H1 (cell line): ENCODE results near the gene CDYL. TPM values are rescaled to one million over a fixed set of nuclear protein-coding genes. Genes with fewer than 3 reads are reported as not detected.

Experiments
- CTCF ChIA-PET: fragments of 300-600 bp; sonication (Branson Sonifier 250); formaldehyde crosslinking; loops from one replicate; lab custom pipeline; 2021; ENCODE audit not compliant: partially characterized antibody; lab: Charles Lee
- POLR2A ChIA-PET: fragments of 300-600 bp; sonication (Branson Sonifier 250); formaldehyde crosslinking; loops from one replicate; lab custom pipeline; 2021; ENCODE audit warnings: inconsistent platforms; ENCODE audit not compliant: partially characterized antibody; lab: Charles Lee
- DNase-seq, 2 experiments: peaks; one replicate each; pipeline versions ENCODE4 v3.0.0 to v3.0.0-alpha.2; 2010 to 2022; ENCODE audit warnings: low spot score in 2 of 2, low read depth in 1 of 2, mixed read lengths in 1 of 2
- FAIRE-seq: peaks from 2 replicates; lab custom pipeline; 2011; peaks lifted over from hg19 to GRCh38; lab: Jason Lieb, UNC
- H2AFZ ChIP-seq: 2 replicates; pipeline ENCODE4 v1.8.1; 2012; ENCODE audit warnings: low read length, inconsistent platforms
- H2AK5ac ChIP-seq: 2 replicates; pipeline ENCODE4 v1.6.1; 2013; ENCODE audit warnings: low read depth, low read length
- H2BK120ac ChIP-seq: replicated peaks from 2 replicates; pipeline ENCODE3; 2013; ENCODE audit warnings: low read depth, low read length, inconsistent platforms
- H2BK12ac ChIP-seq: 2 replicates; pipeline ENCODE4 v1.6.1; 2013; ENCODE audit warnings: low read depth, low read length
- H2BK15ac ChIP-seq: 2 replicates; pipeline ENCODE4 v1.6.1; 2013; ENCODE audit warnings: low read length
- H2BK20ac ChIP-seq: 2 replicates; pipeline ENCODE4 v1.6.1; 2013; ENCODE audit warnings: low read length
- H2BK5ac ChIP-seq: 2 replicates; pipeline ENCODE4 v1.6.1; 2013; ENCODE audit warnings: low read depth, low read length
- H3K14ac ChIP-seq: 2 replicates; pipeline ENCODE4 v1.6.1; 2013; ENCODE audit warnings: inconsistent platforms; ENCODE audit not compliant: insufficient read length
- H3K18ac ChIP-seq: 2 replicates; pipeline ENCODE4 v1.6.1; 2013; ENCODE audit warnings: low read length; ENCODE audit errors: extremely low read depth
- H3K23ac ChIP-seq: 2 replicates; pipeline ENCODE4 v1.6.1; 2013; ENCODE audit warnings: inconsistent platforms; ENCODE audit not compliant: insufficient read length
- H3K23me2 ChIP-seq: 2 replicates; pipeline ENCODE4 v1.6.1; 2013; ENCODE audit warnings: low read depth, low read length
- H3K27ac ChIP-seq: 2 replicates; pipeline ENCODE4 v1.6.1; 2011; ENCODE audit warnings: low read depth, low read length, inconsistent platforms
- H3K27me3 ChIP-seq, 4 experiments: replicated peaks in 1 of 4; 1 replicate in 1 of 4; 2 replicates in 3 of 4; pipeline versions ENCODE4 v1.6.1 to v1.8.1; 2011 to 2013; ENCODE audit warnings: low read length in 3 of 4, mild to moderate bottlenecking in 3 of 4, inconsistent platforms in 2 of 4, mixed read lengths in 2 of 4, moderate library complexity in 1 of 4; ENCODE audit not compliant: control insufficient read depth in 3 of 4, insufficient read depth in 3 of 4; ENCODE audit errors: extremely low read depth in 1 of 4
- H3K36me3 ChIP-seq, 4 experiments: 2 replicates each; pipeline versions ENCODE4 v1.6.1 to v1.8.1; 2011 to 2013; ENCODE audit warnings: mild to moderate bottlenecking in 4 of 4, low read length in 3 of 4, moderate library complexity in 2 of 4, control low read depth in 1 of 4, inconsistent platforms in 1 of 4; ENCODE audit not compliant: insufficient read depth in 4 of 4, control insufficient read depth in 2 of 4
- H3K4ac ChIP-seq: replicated peaks from 2 replicates; pipeline ENCODE3; 2013; ENCODE audit warnings: low read length, low read depth, mixed read lengths, inconsistent platforms; ENCODE audit not compliant: insufficient read length
- H3K4me1 ChIP-seq, 4 experiments: replicated peaks in 1 of 4; 1 replicate in 1 of 4; 2 replicates in 3 of 4; pipeline versions ENCODE4 v1.6.1 to v1.8.1; 2011 to 2013; ENCODE audit warnings: low read length in 3 of 4, inconsistent platforms in 2 of 4, mixed read lengths in 1 of 4; ENCODE audit not compliant: insufficient read depth in 4 of 4, control insufficient read depth in 3 of 4
- H3K4me2 ChIP-seq, 2 experiments: 2 replicates each; pipeline versions ENCODE4 v1.6.1 to v1.8.1; 2011 to 2013; ENCODE audit warnings: low read depth in 2 of 2, low read length in 2 of 2, control low read depth in 1 of 2, inconsistent platforms in 1 of 2, mild to moderate bottlenecking in 1 of 2; ENCODE audit not compliant: insufficient read depth in 1 of 2
- H3K4me3 ChIP-seq, 4 experiments: fragments of 200-600, 300-600 bp in 1 of 4; sonication (generic), shearing (Covaris generic), sonication (Bioruptor Twin) in 1 of 4; 2 replicates each; pipeline versions ENCODE4 v1.5.1 to v1.8.1; 2011 to 2016; ENCODE audit warnings: low read length in 4 of 4, low read depth in 3 of 4, control low read depth in 2 of 4, inconsistent platforms in 2 of 4, mild to moderate bottlenecking in 2 of 4, mixed read lengths in 1 of 4, moderate library complexity in 1 of 4; ENCODE audit not compliant: insufficient read depth in 2 of 4; ENCODE audit errors: extremely low read depth in 1 of 4
- H3K56ac ChIP-seq: replicated peaks from 2 replicates; pipeline ENCODE3; 2013; ENCODE audit warnings: low read depth, mild to moderate bottlenecking, mixed read lengths, low read length, inconsistent platforms; ENCODE audit not compliant: insufficient read length
- H3K79me1 ChIP-seq: 2 replicates; pipeline ENCODE4 v1.6.1; 2013; ENCODE audit warnings: low read depth, low read length, control low read depth
- H3K79me2 ChIP-seq, 2 experiments: 2 replicates each; pipeline versions ENCODE4 v1.6.1 to v1.8.1; 2012 to 2013; ENCODE audit warnings: low read length in 2 of 2, mild to moderate bottlenecking in 2 of 2, inconsistent platforms in 1 of 2; ENCODE audit not compliant: insufficient read depth in 2 of 2, control insufficient read depth in 1 of 2
- H3K9ac ChIP-seq, 4 experiments: replicated peaks in 1 of 4; 1 replicate in 1 of 4; 2 replicates in 3 of 4; pipeline versions ENCODE4 v1.6.1 to v1.8.1; 2011 to 2013; ENCODE audit warnings: low read depth in 3 of 4, low read length in 3 of 4, control low read depth in 2 of 4, mild to moderate bottlenecking in 2 of 4, moderate library complexity in 2 of 4, inconsistent platforms in 1 of 4; ENCODE audit errors: extremely low read depth in 1 of 4
- H3K9me3 ChIP-seq, 2 experiments: 2 replicates each; pipeline versions ENCODE4 v1.6.1 to v1.8.1; 2012 to 2013; ENCODE audit warnings: mild to moderate bottlenecking in 2 of 2, moderate library complexity in 2 of 2, control low read depth in 1 of 2, inconsistent platforms in 1 of 2, low read depth in 1 of 2, low read length in 1 of 2, mixed read lengths in 1 of 2; ENCODE audit not compliant: insufficient read depth in 2 of 2
- H4K20me1 ChIP-seq, 2 experiments: replicated peaks in 1 of 2; 2 replicates each; pipeline versions ENCODE3 to v1.8.1; 2011 to 2013; ENCODE audit warnings: inconsistent platforms in 2 of 2, low read length in 2 of 2, mild to moderate bottlenecking in 1 of 2; ENCODE audit not compliant: insufficient read depth in 2 of 2, control insufficient read depth in 1 of 2
- H4K5ac ChIP-seq: 2 replicates; pipeline ENCODE4 v1.6.1; 2013; ENCODE audit warnings: low read length, low read depth, mixed read lengths, inconsistent platforms; ENCODE audit not compliant: insufficient read length
- H4K8ac ChIP-seq: 2 replicates; pipeline ENCODE4 v1.8.0; 2013; ENCODE audit warnings: mild to moderate bottlenecking, moderate library complexity, low read length, inconsistent platforms; ENCODE audit not compliant: insufficient read depth; ENCODE audit errors: extremely low read depth
- H4K91ac ChIP-seq: replicated peaks from 2 replicates; pipeline ENCODE3; 2013; ENCODE audit warnings: low read length, mixed read lengths, inconsistent platforms; ENCODE audit not compliant: insufficient read length
- GTF2F1 ChIP-seq: IDR thresholded peaks from 2 replicates; pipeline ENCODE4 v1.6.1; 2012; ENCODE audit warnings: low read depth, low read length, improper control_type of control experiment, borderline replicate concordance
- WGBS, 2 experiments: shearing (Covaris generic) in 1 of 2; methylation state at CpG; one replicate each; pipeline versions ENCODE4 v1.1.6 to v1.1.7; 2013 to 2015; ENCODE audit warnings: low lambda C conversion rate in 2 of 2, mixed read lengths in 2 of 2, inconsistent platforms in 1 of 2, low coverage in 1 of 2, missing lambda C conversion rate in 1 of 2; ENCODE audit not compliant: insufficient replicate concordance in 2 of 2, insufficient coverage in 1 of 2, insufficient read length in 1 of 2; ENCODE audit errors: extremely low coverage in 1 of 2, missing lambda C conversion rate in 1 of 2; 5-methylcytosine and 5-hydroxymethylcytosine counted together
- polyA plus RNA-seq, 7 experiments: library from polyadenylated mRNA; depleted of rRNA in 3 of 7; stranded (reverse) in 5 of 7; unstranded in 2 of 7; fragments of >200 nt in 5 of 7; fragments of 200-250 nt in 2 of 7; gene quantifications; 1 replicate in 5 of 7; 2 replicates in 1 of 7; 4 replicates in 1 of 7; pipeline versions ENCODE4 v1.2.1 to v1.2.3, GENCODE V29; 2011 to 2013; ENCODE audit warnings: missing spikeins in 2 of 7, mixed read lengths in 2 of 7
- total RNA-seq: library from RNA; stranded (reverse); fragmentation: NEBNext Ultra II Directional; extraction: Animal tissue kit (Norgen Biotek cat#: 25700); gene quantifications from 2 replicates; pipeline ENCODE4 v1.2.1, GENCODE V29; 2021

The CDYL gene
- total and polyA plus RNA-seq, 2 of the 8 experiments (the other 6 are each of a cell fraction or from before 2014, with no cell fraction given), result 56.4 to 119 TPM

DNA sequence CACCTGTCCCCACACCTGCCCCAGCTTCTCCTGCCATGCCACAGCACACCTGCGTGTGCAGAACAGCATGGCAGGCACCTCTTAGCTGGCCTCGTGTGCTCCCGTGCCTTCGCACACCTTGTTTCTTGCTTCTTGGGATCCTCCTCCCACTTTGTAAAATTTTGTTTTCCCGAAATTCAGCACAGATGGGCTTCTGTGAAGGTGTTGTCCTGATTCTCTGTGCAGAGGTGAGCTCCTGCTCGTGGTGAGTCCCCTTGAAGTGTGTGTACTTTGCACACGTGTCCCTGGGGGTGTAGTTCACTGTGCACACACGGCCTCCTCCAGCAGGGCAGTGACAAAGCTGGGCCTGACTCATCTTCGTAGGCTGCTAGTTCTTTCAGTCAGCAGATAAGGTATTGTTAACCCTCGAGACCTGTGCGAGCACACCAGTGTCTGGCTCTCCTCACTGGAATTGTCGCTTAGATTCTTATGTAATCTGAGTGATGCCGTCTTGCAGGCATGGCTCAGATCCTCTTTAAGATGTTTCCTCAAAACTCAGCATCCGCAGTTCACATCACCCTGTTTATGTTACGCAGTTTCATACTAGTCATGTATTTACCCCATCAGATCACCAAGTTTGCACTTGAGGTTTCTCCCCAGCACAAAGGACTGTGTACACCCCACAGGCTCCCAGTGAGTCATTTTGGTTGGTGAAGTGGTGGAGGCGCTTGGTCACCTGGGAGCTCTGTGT, 77.7 kb downstream of the CDYL start:
- no peak for DNase-seq

More for the DNA sequence above, 77.7 kb downstream of the CDYL start:
- Histone ChIP-seq H3K79me1 (peaks cover 27% of the 10 kb centered on the region), H2BK12ac (no peak overlapping the region), H2AK5ac (no peak overlapping the region), H3K27me3 (no peaks in the 10 kb centered on the region), H3K4ac (no peak overlapping the region), H2BK15ac (no peak overlapping the region), H2AFZ (no peak overlapping the region), H3K9ac (no peak overlapping the region), H3K23ac (no peak overlapping the region), H4K91ac (no peak overlapping the region), H3K18ac (no peak overlapping the region), H3K23me2 (peaks cover 4% of the 10 kb centered on the region; the same call in 1 of the 2 replicates), H3K36me3 (peaks cover 0 to 2% (median 0%) of the 10 kb centered on the region in 4 experiments; a peak in 1 of 8 replicates), H2BK120ac (no peak overlapping the region), H2BK5ac (no peak overlapping the region), H3K27ac (no peak overlapping the region), H2BK20ac (no peak overlapping the region), H4K5ac (no peak overlapping the region), H3K4me2 (no peak overlapping the region), H3K4me3 (no peak overlapping the region), H3K9me3 (no peaks in the 10 kb centered on the region), H3K14ac (no peak overlapping the region), H4K8ac (no peak overlapping the region), H4K20me1 (peaks cover 58 to 68% of the 10 kb centered on the region in 2 experiments), H3K4me1 (peaks cover 0 to 8% (median 2%) of the 10 kb centered on the region in 4 experiments; a peak in 3 of 7 replicates), H3K79me2 (peaks cover 24 to 100% of the 10 kb centered on the region in 2 experiments), H3K56ac (no peak overlapping the region)
- no peak for FAIRE-seq
- CTCF ChIA-PET, result interaction anchor here (0.7 to 1.6 kb wide), 6 partner anchors 10 to 74 kb away, joined by 3 to 9 read pairs (median 4); no protein-coding TSS in a partner anchor
- no peak for TF ChIP-seq GTF2F1
- POLR2A ChIA-PET, result interaction anchor here (0.5 kb wide), 1 partner anchor 100 kb away, joined by 3 read pairs; no protein-coding TSS in a partner anchor
- WGBS, 2 experiments, result 92% methylated on average over 16 of the region's 16 CpGs; no CpG with 5 or more reads in 1 of the 2 experiments
